HepG2 (cell line): ENCODE results near the gene MYH3. TPM values are rescaled to one million over a fixed set of nuclear protein-coding genes. Genes with fewer than 3 reads are reported as not detected.

ENCODE experiments used
- ATAC-seq: fragments of 200-7000 bp; cut with Tn5 transposase; 3 replicates; pipeline ENCODE4 v1.9.1; 2020; ENCODE audit warnings: mild to moderate bottlenecking, moderate library complexity
- BruUV-seq: library from RNA; stranded (reverse); fragments of 400-500 nt; replicated peaks from 2 replicates; lab custom pipeline; 2021; lab: Mats Ljungman, UMichigan
- CTCF ChIA-PET: fragments of 300-600 bp; formaldehyde crosslinking; extraction: SDS; loops from one replicate; lab custom pipeline; 2021; ENCODE audit warnings: low total read pairs, inconsistent platforms, low intra/inter-chr PET ratio; lab: Yijun Ruan, JAX
- POLR2A ChIA-PET: fragments of 350-600 bp; sonication (Branson Sonifier 250); formaldehyde crosslinking; loops from one replicate; lab custom pipeline; 2020; ENCODE audit warnings: antibody characterized with exemption, inconsistent platforms; lab: Yijun Ruan, JAX
- DNase-seq: peaks from one replicate; pipeline ENCODE4 v3.0.0-alpha.2; 2015; ENCODE audit warnings: low spot score
- FAIRE-seq: peaks from 3 replicates; lab custom pipeline; 2011; peaks lifted over from hg19 to GRCh38; lab: Jason Lieb, UNC
- H2AFZ ChIP-seq: one replicate; pipeline ENCODE4 v1.6.1; 2011; ENCODE audit warnings: low read length, inconsistent platforms
- H3K27ac ChIP-seq: fragments of 300-600 bp; 3 replicates; pipeline ENCODE4 v1.8.0; 2011; ENCODE audit warnings: mixed run types, mild to moderate bottlenecking, mixed read lengths, low read length, inconsistent platforms; ENCODE audit not compliant: insufficient read depth; ENCODE audit errors: extremely low read length
- H3K27me3 ChIP-seq, 2 experiments: fragments of 200-600 bp in 1 of 2; 2 replicates in 1 of 2; 3 replicates in 1 of 2; pipeline versions ENCODE4 v1.6.0 to v1.8.0; 2011; ENCODE audit warnings: low read length in 2 of 2, mild to moderate bottlenecking in 2 of 2, moderate library complexity in 2 of 2, inconsistent platforms in 1 of 2; ENCODE audit not compliant: insufficient read depth in 2 of 2, control insufficient read depth in 1 of 2
- H3K36me3 ChIP-seq, 2 experiments: fragments of 200-600 bp in 1 of 2; replicated peaks in 1 of 2; 2 replicates in 1 of 2; 3 replicates in 1 of 2; pipeline versions ENCODE4 v1.5.1 to v1.8.0; 2011; ENCODE audit warnings: low read length in 2 of 2, inconsistent platforms in 1 of 2; ENCODE audit not compliant: insufficient read depth in 2 of 2, control insufficient read depth in 1 of 2
- H3K4me1 ChIP-seq: 2 replicates; pipeline ENCODE4 v1.5.1; 2012; ENCODE audit warnings: low read length, inconsistent platforms; ENCODE audit not compliant: insufficient read depth
- H3K4me2 ChIP-seq: 2 replicates; pipeline ENCODE4 v1.6.0; 2011; ENCODE audit warnings: low read depth, low read length, inconsistent platforms
- H3K4me3 ChIP-seq, 3 experiments: fragments of 200-600 bp in 1 of 3; sonication (generic), shearing (Covaris generic) in 1 of 3; replicated peaks in 1 of 3; 2 replicates each; pipeline ENCODE4 v1.5.1; 2011 to 2016; ENCODE audit warnings: low read length in 3 of 3, inconsistent platforms in 2 of 3, low read depth in 2 of 3, mild to moderate bottlenecking in 2 of 3, control low read depth in 1 of 3, mixed read lengths in 1 of 3; ENCODE audit not compliant: insufficient read depth in 1 of 3
- H3K79me2 ChIP-seq: one replicate; pipeline ENCODE4 v1.6.1; 2011; ENCODE audit warnings: low read length, inconsistent platforms; ENCODE audit not compliant: insufficient read depth
- H3K9ac ChIP-seq: 2 replicates; pipeline ENCODE4 v1.6.0; 2011; ENCODE audit warnings: mild to moderate bottlenecking, low read depth, low read length, inconsistent platforms; ENCODE audit not compliant: insufficient read depth
- H3K9me3 ChIP-seq: 2 replicates; pipeline ENCODE4 v1.5.1; 2012; ENCODE audit warnings: mild to moderate bottlenecking, low read length
- H4K20me1 ChIP-seq: 2 replicates; pipeline ENCODE4 v1.6.0; 2011; ENCODE audit warnings: inconsistent platforms, mild to moderate bottlenecking, low read length, moderate library complexity; ENCODE audit not compliant: insufficient read depth
- ASH2L ChIP-seq: fragments of 300-600, 200-600 bp; sonication (generic); IDR thresholded peaks from 2 replicates; pipeline ENCODE4 v1.7.0; 2017; ENCODE audit warnings: low read depth, mild to moderate bottlenecking, moderate library complexity, mixed read lengths, low read length; ENCODE audit not compliant: insufficient read length
- CTCF ChIP-seq: sonication (generic); formaldehyde crosslinking; IDR thresholded peaks from 2 replicates; pipeline ENCODE4 v1.5.0; 2020; ENCODE audit warnings: mild to moderate bottlenecking, missing genetic modification reagents, moderate library complexity
- FOXO1 ChIP-seq: sonication (generic); formaldehyde crosslinking; IDR thresholded peaks from 2 replicates; pipeline ENCODE4 v1.4.0; 2020; ENCODE audit warnings: missing genetic modification reagents
- LCORL ChIP-seq, 2 experiments: fragments of 450-650 bp in 1 of 2; sonication (generic) in 1 of 2; formaldehyde crosslinking in 1 of 2; IDR thresholded peaks; 2 replicates each; pipeline versions ENCODE4 v1.5.0 to v1.6.1; 2017 to 2020; ENCODE audit warnings: antibody characterized with exemption in 1 of 2, missing genetic modification reagents in 1 of 2
- MAFF ChIP-seq: IDR thresholded peaks from 2 replicates; pipeline ENCODE4 v1.6.1; 2011; ENCODE audit warnings: low read depth, low read length, improper control_type of control experiment
- MAFK ChIP-seq, 2 experiments: IDR thresholded peaks in 1 of 2; conservative IDR thresholded peaks in 1 of 2; 2 replicates each; pipeline ENCODE4 v1.6.1; 2011; ENCODE audit warnings: improper control_type of control experiment in 2 of 2, low read length in 2 of 2
- MXD4 ChIP-seq: IDR thresholded peaks from 2 replicates; pipeline ENCODE4 v1.6.1; 2016; ENCODE audit warnings: mild to moderate bottlenecking, missing biosample characterization, missing genetic modification reagents
- NFKBIZ ChIP-seq: IDR thresholded peaks from 2 replicates; pipeline ENCODE4 v1.6.1; 2018; ENCODE audit warnings: missing genetic modification reagents, missing compliant biosample characterization
- PAWR ChIP-seq: sonication (generic); formaldehyde crosslinking; IDR thresholded peaks from 2 replicates; pipeline ENCODE4 v1.4.0; 2020; ENCODE audit warnings: missing genetic modification reagents, mild to moderate bottlenecking, borderline replicate concordance
- RARG ChIP-seq: sonication (generic); formaldehyde crosslinking; IDR thresholded peaks from 2 replicates; pipeline ENCODE4 v1.4.0; 2020; ENCODE audit warnings: low read depth, mild to moderate bottlenecking, missing genetic modification reagents
- STAG1 ChIP-seq: sonication (generic); formaldehyde crosslinking; IDR thresholded peaks from 2 replicates; pipeline ENCODE4 v1.4.0; 2020; ENCODE audit warnings: missing genetic modification reagents
- XBP1 ChIP-seq: sonication (generic); formaldehyde crosslinking; IDR thresholded peaks from 2 replicates; pipeline ENCODE4 v1.5.0; 2020; ENCODE audit warnings: missing genetic modification reagents
- ZNF263 ChIP-seq: sonication (generic); formaldehyde crosslinking; IDR thresholded peaks from 2 replicates; pipeline ENCODE4 v1.4.0; 2020; ENCODE audit warnings: missing genetic modification reagents
- ZNF296 ChIP-seq: sonication (generic); formaldehyde crosslinking; conservative IDR thresholded peaks from 2 replicates; pipeline ENCODE4 v1.5.0; 2020; ENCODE audit warnings: mild to moderate bottlenecking, missing genetic modification reagents
- WGBS: methylation state at CpG from one replicate; pipeline ENCODE4 v1.1.6; 2017; ENCODE audit warnings: low lambda C conversion rate; 5-methylcytosine and 5-hydroxymethylcytosine counted together
- in situ Hi-C: cut with HindIII; loops from 2 replicates; pipeline ENCODE4 v1.10.0; 2017; ENCODE audit warnings: low pct_unique_long_range_greater_than_20kb; ENCODE audit not compliant: extremely low pct_ligation_motif_present
- intact Hi-C: fragments of 100-400 bp; cut with micrococcal nuclease; formaldehyde crosslinking; loops from one replicate; pipeline ENCODE4 v1.10.0; 2022; ENCODE audit not compliant: unreplicated experiment
- polyA plus RNA-seq, 8 experiments: library from polyadenylated mRNA; depleted of rRNA in 3 of 8; stranded (reverse) in 7 of 8; unstranded in 1 of 8; fragments of >200 nt; fragmentation: Illumina TruSeq in 4 of 8; extraction: Trizol in 4 of 8; gene quantifications; 2 replicates each; pipeline versions ENCODE4 v1.2.1 to v1.2.3, GENCODE V29; 2011 to 2016; ENCODE audit warnings: low read depth in 4 of 8, missing spikeins in 1 of 8, mixed read lengths in 1 of 8; ENCODE audit not compliant: insufficient read depth in 1 of 8
- total RNA-seq, 5 experiments: library from RNA; depleted of rRNA; stranded (reverse); fragments of >200 nt; fragmentation: Illumina TruSeq; extraction: Trizol; gene quantifications; 2 replicates each; pipeline ENCODE4 v1.2.3, GENCODE V29; 2016; ENCODE audit warnings: low read depth in 1 of 5

Gene MYH3
- total and polyA plus RNA-seq, 2 of the 13 experiments (the other 11 are each of a cell fraction or from before 2014, with no cell fraction given): 2.5 to 4.5 TPM

- H3K79me2 ChIP-seq: peaks cover 29% of the 10 kb centered on the region
- no peak for ATAC-seq
- no TSS peak for BruUV-seq
- no peak for TF ChIP-seq FOXO1 (CRISPR knock-in tag)
- peak; percentile 85 for TF ChIP-seq MAFF
- TF ChIP-seq MAFK (conservative IDR thresholded peaks at IDR 0.05 in 1 of 2, IDR thresholded peaks at IDR 0.05 in 1 of 2; ENCODE audit: low read length in 2 of 2): peak; percentile 86 to 93
- TF ChIP-seq, all 625 proteins: peak for 2
- Histone ChIP-seq H3K9ac (no peak overlapping the region), H3K4me3 (no peak overlapping the region), H3K9me3 (no peaks in the 10 kb centered on the region), H3K36me3 (peaks cover 12 to 75% of the 10 kb centered on the region in 2 experiments; a peak in 4 of 5 replicates), H3K27me3 (no peaks in the 10 kb centered on the region), H3K4me1 (no peaks in the 10 kb centered on the region), H2AFZ (no peak overlapping the region), H3K4me2 (no peak overlapping the region), H3K27ac (no peak overlapping the region), H4K20me1 (no peaks in the 10 kb centered on the region)
- CTCF ChIA-PET: no interaction called here
- POLR2A ChIA-PET: no interaction called here
- DNase-seq: no peak
- intact Hi-C loops: no loop called here
- 94% methylated on average over 2 of the region's 2 CpGs for WGBS
- no peak for FAIRE-seq
- in situ Hi-C loops: no loop called here
Observed at GRCh38 chr17:10687499-10687898, 30.4 kb upstream of the MYH3 start.

GRCh38 chr17:10683853-10684252 lies 26.7 kb upstream of the MYH3 start:
- ATAC-seq (no peak), DNase-seq (peak; percentile 16), FAIRE-seq (peak; percentile 12)
- intact Hi-C loops: no loop called here
- Histone ChIP-seq H3K9me3 (no peaks in the 10 kb centered on the region), H3K79me2 (peaks cover 9% of the 10 kb centered on the region), H3K4me2 (no peak overlapping the region), H3K27me3 (no peaks in the 10 kb centered on the region), H2AFZ (no peak overlapping the region)
- no peak for TF ChIP-seq LCORL (IDR thresholded peaks at IDR 0.05)
- TF ChIP-seq LCORL (CRISPR knock-in tag; IDR thresholded peaks at IDR 0.05): no peak
- peak; percentile 36; the same call in 1 of the 2 replicates for TF ChIP-seq CTCF (CRISPR knock-in tag)
- TF ChIP-seq XBP1: no peak
- no peak for TF ChIP-seq ZNF296 (CRISPR knock-in tag)
- TF ChIP-seq MXD4 (CRISPR knock-in tag): no peak
- no peak for TF ChIP-seq RARG
- no peak for TF ChIP-seq ASH2L
- no peak for TF ChIP-seq ZNF263 (CRISPR knock-in tag)
- no peak for TF ChIP-seq PAWR (CRISPR knock-in tag)
- no peak for TF ChIP-seq NFKBIZ
- TF ChIP-seq STAG1 (CRISPR knock-in tag): peak; percentile 13; the same call in 1 of the 2 replicates
- TF ChIP-seq, all 625 proteins: peak for 2
- Histone ChIP-seq H4K20me1 (no peaks in the 10 kb centered on the region), H3K36me3 (peaks cover 14 to 77% of the 10 kb centered on the region in 2 experiments), H3K9ac (no peak overlapping the region), H3K27ac (no peak overlapping the region), H3K4me1 (no peaks in the 10 kb centered on the region), H3K4me3 (no peak overlapping the region)
- BruUV-seq: no TSS peak
- 69% methylated on average over 2 of the region's 2 CpGs for WGBS
- ChIA-PET CTCF (interaction anchor here (1.2 kb wide), 1 partner anchor 38 kb away, joined by 4 read pairs; no protein-coding TSS in a partner anchor), POLR2A (no interaction called here)
- in situ Hi-C loops: no loop called here
